HG02885 (cell line): ENCODE data around the gene RFT1.
"Not testable (repeated sequence)": the region's sequence is repeated elsewhere in the genome, so short reads cannot be mapped to it uniquely, and the experiment has no call there.

Source experiments
- ATAC-seq: cut with Tn5 transposase; IDR thresholded peaks from one replicate; pipeline ENCODE4 v1.9.1; 2021; ENCODE audit warnings: mild to moderate bottlenecking; ENCODE audit not compliant: unreplicated experiment, poor library complexity

Gene RFT1

GRCh38 chr3:53151086-53151438, 20.8 kb upstream of the RFT1 start:
- ATAC-seq: not testable (repeated sequence)

DNA sequence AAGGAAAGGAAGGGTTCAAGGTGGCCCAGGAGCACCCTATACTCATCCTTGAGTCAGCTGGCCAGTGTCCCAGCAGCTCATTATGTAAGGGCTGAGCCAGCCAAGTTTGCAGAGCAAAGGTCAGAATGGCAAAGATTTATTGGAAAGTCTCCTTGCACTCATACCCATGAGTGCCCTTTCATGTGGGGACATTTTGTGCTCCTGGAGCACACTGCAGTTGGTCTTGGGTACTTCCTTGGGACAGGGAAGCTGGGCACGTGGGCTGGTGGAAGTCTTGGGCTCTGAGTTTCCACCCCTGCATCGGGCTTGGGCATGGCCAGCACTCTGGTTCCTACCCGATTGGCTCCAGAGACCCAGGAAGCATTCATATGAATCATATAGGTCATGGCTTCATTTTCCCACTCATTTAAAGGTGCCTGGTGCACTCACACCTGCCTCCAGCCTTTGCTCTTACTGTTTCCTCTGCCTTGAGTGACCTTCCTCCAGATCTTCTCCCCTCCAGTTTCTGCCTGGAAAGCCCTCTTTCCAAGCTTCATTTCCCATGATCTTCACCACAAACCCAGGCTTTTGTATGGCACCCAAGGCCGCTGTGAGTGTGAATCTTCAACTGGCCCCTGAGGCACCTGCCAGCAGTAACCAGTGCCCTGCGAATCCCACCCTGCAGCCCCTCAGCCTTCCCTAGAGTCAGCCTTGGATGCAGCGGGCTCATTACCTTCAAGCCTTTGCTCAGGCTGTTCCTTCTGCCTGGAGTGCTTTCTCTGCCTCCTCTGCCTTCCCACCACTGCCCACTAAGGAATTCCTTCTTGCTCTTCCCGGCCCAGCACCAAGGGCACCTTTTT, 20.2 kb upstream of the RFT1 start:
- ATAC-seq: no peak

DNA sequence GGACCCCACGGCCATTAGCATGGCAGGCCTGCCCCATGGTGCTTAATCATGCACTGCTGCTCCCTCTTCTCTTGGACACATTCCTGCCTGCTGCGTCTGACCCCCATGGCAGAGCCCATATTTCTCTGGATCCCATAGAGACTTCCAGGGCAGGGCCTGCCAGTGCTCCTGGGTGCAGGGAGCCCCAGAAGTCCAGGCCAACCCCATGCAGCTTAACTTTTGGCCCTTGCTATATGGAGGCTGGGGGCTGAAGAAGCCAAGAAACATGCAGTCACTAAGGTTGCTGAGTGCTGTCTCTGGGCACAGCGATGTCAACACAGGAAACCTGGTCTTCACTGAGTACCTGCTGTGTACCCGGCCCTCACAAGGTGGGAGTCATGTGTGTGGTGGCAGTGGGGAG, 19.5 kb upstream of the RFT1 start:
- ATAC-seq: no peak

DNA sequence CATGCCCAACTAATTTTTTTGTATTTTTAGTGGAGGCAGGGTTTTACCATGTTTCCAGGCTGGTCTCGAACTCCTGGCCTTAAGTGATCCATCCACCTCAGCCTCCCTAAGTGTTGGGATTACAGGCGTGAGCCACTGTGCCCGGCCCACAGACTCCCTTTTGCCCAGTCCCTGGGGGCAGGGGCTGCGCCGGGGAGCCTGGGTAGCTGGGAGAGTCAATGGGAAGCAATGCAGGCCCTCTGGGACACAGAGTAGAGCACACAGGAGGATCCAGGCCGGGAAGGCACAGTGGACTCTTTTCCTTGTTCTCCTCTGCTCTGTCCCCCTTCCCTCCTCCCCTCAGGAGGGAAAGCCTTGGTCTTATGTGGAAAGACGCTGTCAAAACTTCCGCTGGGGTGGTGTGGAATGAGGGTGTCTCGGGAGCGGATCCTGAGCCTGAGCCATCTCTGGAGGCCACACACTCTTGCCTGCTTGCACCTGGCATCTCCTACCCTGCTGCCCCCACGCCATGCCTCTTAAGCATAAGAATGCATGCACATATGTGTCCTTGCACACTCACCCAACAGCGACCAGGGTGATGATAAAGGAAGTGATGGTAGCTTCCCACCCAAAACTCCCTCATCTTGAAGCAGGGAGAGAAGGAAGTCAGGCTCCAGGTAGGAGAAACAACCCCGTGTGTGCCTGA, 18.9 kb upstream of the RFT1 start:
- no peak for ATAC-seq

DNA sequence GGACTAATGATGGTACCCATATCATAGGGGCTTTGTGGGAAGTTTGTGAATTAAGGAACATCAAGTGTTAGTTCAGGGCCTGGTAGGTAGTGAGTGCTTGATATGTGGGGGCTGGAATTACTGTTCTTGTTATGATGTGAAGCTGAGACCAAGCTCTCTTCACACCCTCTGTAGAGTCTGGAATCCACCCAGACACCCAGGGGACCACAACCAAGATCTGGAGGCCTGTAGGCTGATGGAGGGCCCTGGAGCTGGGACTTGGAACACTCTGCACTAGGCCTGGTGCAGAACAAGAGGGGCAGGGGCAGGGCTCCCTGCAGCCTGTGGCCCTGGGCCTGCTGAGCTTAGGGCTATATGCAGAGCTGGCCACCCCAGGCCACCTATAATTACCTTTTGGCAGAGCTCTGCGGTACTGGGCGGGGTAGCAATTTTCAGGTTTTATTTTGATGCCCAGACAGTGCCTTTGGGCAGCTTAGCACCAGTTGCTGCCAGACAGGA, 17.7 kb upstream of the RFT1 start:
- ATAC-seq: no peak

- no peak for ATAC-seq
Measured at GRCh38 chr3:53147151-53147902, 17.1 kb upstream of the RFT1 start.

- no peak for ATAC-seq
Measured at GRCh38 chr3:53146319-53146891, 16.2 kb upstream of the RFT1 start.

GRCh38 chr3:53145713-53146080, 15.5 kb upstream of the RFT1 start:
- ATAC-seq: no peak

- ATAC-seq: no peak
Measured at GRCh38 chr3:53144862-53145712, 14.9 kb upstream of the RFT1 start.

GRCh38 chr3:53144446-53144845, 14.2 kb upstream of the RFT1 start:
- no peak for ATAC-seq

- no peak for ATAC-seq
Measured at GRCh38 chr3:53142986-53143385, 12.8 kb upstream of the RFT1 start.

- ATAC-seq: peak; percentile 42
Measured at GRCh38 chr3:53140847-53141845, 10.9 kb upstream of the RFT1 start.

DNA sequence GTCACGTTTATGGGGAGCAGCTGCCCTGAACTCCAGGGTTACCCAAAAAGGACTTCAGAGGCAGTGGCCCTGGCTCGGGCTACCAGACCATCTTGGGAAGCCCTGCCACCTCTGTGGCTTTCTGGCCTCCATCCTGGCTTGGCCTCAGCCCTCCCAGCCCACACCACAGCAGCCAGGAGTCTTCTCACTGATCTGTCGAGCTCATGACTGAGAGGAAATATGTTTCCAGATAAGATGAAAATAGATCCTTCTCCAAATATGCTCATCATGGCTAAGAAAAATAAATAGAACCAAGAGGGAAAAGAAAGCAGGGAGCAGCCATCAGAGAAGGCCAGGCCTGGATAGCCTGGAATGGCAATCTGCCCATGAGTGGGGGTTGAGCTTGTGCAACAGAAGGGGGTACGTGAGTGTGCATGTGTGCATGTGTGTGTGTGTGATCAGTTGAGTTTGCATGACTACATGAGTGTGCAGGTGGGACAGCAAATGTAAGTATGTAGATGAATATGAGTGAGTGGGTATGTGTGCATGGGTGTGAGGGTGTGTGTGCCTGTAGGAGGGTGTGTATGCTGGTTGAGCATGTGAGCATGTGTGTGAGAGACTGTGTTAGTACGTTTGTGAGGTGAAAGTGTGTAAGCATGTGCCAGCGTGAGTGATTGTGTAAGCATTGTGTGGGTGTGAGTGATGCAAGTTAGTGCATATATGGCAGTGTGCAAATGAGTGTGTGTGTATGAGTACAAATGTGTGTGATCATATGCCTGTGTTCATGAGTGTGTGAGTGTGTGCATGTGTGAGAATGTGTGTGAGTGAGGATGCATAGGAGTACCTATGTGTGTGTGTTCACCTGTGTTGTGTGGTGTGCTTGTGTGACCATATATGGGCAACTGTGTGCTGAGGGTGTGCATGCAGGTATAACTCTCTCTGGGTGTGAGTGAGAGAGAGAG, 9.9 kb upstream of the RFT1 start:
- ATAC-seq: no peak

DNA sequence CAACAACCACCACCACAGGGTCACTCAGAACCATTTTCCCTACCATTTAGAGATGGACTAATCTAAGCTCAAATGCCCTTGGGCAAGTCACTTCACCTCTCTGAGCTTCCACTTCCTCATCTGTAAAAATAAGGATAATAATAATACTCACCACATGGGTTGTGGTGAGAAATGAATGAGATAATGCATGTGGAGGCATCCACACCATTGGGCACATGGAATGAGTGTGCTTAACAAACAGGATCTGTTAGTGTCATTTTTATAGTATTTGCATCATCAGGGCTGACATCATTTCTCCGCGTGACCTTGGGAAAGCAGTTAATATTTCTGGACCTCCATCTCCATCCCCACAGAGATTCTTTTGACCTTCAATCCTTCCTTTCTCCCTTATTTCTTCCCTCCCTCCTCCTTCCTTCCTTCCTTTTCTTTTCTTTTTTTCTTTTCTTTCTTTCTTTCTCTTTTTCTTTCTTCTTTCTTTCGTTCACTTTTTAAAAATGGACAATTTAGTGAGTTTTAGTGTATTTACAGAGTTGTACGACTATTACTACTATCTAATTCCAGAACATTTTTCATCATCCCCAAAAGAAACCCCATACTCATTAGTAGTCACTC, 7.7 kb upstream of the RFT1 start:
- ATAC-seq: no peak

GRCh38 chr3:53137221-53137620, 7.0 kb upstream of the RFT1 start:
- ATAC-seq: no peak

- peak; percentile 58 for ATAC-seq
Measured at GRCh38 chr3:53134631-53135232, 4.5 kb upstream of the RFT1 start.

DNA sequence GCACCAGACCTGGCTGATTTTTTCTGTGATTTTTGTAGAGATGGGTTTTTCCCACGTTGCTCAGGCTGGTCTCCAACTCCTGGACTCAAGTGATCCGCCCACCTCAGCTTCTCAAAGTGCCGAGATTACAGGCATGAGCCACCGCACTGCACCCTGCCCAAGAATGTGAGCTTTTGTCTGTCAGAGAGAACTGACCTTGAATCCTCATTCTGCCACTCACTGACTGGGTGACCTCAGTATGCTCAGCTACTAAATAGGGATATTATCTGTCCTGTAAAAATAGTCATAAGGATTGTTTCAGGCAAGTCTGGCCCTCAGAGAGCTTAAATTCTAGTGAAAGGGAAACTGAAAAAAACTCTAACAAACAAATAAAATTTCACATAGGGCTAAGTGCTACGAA, 2.1 kb upstream of the RFT1 start:
- no peak for ATAC-seq
